Parathyroid adenoma (tissue), 2 donors: Measurements from ENCODE around the gene INO80B.

Experiments used
- H2AFZ ChIP-seq: fragments of 300-600 bp; sonication (generic); one replicate; pipeline ENCODE4 v1.7.0; 2017; ENCODE audit warnings: antibody characterized with exemption, mild to moderate bottlenecking
- H3K27ac ChIP-seq: fragments of 300-600 bp; sonication (generic); one replicate; pipeline ENCODE4 v1.7.0; 2017
- H3K27me3 ChIP-seq: fragments of 300-600 bp; sonication (generic); one replicate; pipeline ENCODE4 v1.7.0; 2017; ENCODE audit warnings: low read length; ENCODE audit not compliant: control insufficient read depth, insufficient read depth
- H3K36me3 ChIP-seq: fragments of 300-600 bp; sonication (generic); one replicate; pipeline ENCODE4 v1.7.0; 2017; ENCODE audit warnings: low read length; ENCODE audit not compliant: control insufficient read depth, insufficient read depth
- H3K4me1 ChIP-seq: fragments of 300-600 bp; sonication (generic); one replicate; pipeline ENCODE4 v1.7.0; 2017; ENCODE audit warnings: control low read depth
- H3K4me2 ChIP-seq: fragments of 300-600 bp; sonication (generic); one replicate; pipeline ENCODE4 v1.7.0; 2017; ENCODE audit warnings: low read length
- H3K4me3 ChIP-seq: fragments of 300-600 bp; sonication (generic); one replicate; pipeline ENCODE4 v1.7.0; 2017; ENCODE audit warnings: low read depth, low read length
- H3K79me2 ChIP-seq: fragments of 300-600 bp; sonication (generic); one replicate; pipeline ENCODE4 v1.7.0; 2017; ENCODE audit warnings: control low read depth
- H3K9ac ChIP-seq: fragments of 300-600 bp; sonication (generic); one replicate; pipeline ENCODE4 v1.7.0; 2017; ENCODE audit warnings: mild to moderate bottlenecking
- H3K9me3 ChIP-seq: fragments of 300-600 bp; sonication (generic); one replicate; pipeline ENCODE4 v1.7.0; 2017; ENCODE audit warnings: low read length; ENCODE audit not compliant: control insufficient read depth
- TF ChIP-seq, protein P1 (sequence below): fragments of 300-600 bp; sonication (generic); IDR thresholded peaks from one replicate; pipeline ENCODE4 v1.7.0; 2017; ENCODE audit warnings: antibody characterized with exemption, mild to moderate bottlenecking
- donor health status: primary hyperparathyroidism.

Gene INO80B

DNA sequence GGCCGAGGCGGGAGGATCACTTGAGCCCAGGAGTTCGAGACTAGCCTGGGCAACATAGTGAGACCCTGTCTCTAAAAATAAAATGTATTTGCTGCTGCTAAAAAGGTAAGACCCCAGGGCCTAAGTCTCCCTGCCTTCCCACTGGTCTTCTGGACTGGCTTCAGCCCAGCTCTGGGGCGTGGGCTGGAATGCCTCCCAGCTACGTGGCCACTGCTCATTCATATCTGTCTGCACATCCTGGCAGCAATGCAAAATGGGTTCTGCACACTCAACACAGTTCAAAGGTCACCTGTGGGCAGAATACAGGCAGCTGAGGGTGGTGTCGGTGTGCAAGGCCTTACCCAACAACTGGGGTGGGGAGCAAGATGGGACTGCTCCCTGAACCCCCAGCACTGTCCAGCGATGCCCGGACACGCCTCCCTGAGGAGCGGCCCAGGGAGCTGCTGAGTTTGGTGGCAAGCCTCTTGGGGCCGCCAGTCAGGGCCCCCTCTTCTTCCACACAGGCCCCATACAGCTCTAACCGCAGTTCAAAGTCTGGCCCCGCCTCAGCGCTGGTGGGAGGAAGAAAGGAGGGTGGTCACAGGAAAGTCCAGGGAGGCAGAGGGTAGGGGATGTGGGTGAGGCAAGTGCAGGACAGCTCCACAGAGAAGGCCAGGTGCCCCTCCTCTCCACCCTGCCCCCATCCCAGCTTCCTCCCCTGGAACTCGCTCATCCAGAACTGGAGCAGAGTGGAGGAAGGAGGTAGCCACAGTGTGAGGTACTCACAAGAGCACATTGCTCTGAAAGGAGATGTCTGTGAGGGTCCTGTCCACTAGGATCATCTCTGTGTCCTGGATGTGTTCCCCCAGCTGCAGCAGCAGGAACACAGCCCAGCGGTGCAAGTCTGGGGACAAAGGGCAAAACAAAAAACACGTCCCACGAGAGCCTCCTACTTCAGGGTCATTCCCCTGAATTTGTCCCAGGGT, 25.1 kb upstream of the INO80B start:
- no peaks in the 10 kb centered on the region for H3K9me3 ChIP-seq
- no peak overlapping the region for H3K4me2 ChIP-seq
- H3K79me2 ChIP-seq: peaks cover 3% of the 10 kb centered on the region
- no peak overlapping the region for H3K27ac ChIP-seq
- H3K4me1 ChIP-seq: no peaks in the 10 kb centered on the region
- no peaks in the 10 kb centered on the region for H3K36me3 ChIP-seq
- H3K27me3 ChIP-seq: no peaks in the 10 kb centered on the region
- no peak overlapping the region for H2AFZ ChIP-seq
- TF ChIP-seq, protein P1, sequence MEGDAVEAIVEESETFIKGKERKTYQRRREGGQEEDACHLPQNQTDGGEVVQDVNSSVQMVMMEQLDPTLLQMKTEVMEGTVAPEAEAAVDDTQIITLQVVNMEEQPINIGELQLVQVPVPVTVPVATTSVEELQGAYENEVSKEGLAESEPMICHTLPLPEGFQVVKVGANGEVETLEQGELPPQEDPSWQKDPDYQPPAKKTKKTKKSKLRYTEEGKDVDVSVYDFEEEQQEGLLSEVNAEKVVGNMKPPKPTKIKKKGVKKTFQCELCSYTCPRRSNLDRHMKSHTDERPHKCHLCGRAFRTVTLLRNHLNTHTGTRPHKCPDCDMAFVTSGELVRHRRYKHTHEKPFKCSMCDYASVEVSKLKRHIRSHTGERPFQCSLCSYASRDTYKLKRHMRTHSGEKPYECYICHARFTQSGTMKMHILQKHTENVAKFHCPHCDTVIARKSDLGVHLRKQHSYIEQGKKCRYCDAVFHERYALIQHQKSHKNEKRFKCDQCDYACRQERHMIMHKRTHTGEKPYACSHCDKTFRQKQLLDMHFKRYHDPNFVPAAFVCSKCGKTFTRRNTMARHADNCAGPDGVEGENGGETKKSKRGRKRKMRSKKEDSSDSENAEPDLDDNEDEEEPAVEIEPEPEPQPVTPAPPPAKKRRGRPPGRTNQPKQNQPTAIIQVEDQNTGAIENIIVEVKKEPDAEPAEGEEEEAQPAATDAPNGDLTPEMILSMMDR: no peak
- H3K9ac ChIP-seq: no peak overlapping the region
- H3K4me3 ChIP-seq: no peak overlapping the region

DNA sequence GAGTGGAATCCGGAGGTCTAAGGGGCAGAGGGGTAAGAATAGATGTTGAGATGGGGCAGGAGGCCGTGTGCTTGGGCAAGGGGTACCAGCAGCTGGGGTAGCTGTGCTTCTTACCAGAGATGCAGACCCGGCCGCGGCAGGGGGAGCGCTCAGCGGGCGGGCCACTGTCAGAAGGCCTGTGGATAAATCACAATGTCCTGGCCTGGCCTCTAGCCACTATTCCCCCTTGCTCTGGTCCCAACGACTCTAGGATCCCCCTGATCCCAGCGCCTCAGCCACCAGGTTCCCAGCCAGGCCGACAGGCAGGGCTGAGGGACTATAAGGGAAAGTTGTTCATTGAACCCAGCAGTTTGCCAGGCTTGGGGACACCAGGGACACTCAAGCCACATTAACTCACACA, 24.4 kb upstream of the INO80B start:
- Histone ChIP-seq H2AFZ (no peak overlapping the region), H3K27ac (no peak overlapping the region), H3K9me3 (no peaks in the 10 kb centered on the region), H3K36me3 (no peaks in the 10 kb centered on the region), H3K9ac (no peak overlapping the region), H3K79me2 (peaks cover 3% of the 10 kb centered on the region), H3K27me3 (no peaks in the 10 kb centered on the region), H3K4me1 (no peaks in the 10 kb centered on the region), H3K4me2 (no peak overlapping the region), H3K4me3 (no peak overlapping the region)
- TF ChIP-seq, protein P1: no peak

DNA sequence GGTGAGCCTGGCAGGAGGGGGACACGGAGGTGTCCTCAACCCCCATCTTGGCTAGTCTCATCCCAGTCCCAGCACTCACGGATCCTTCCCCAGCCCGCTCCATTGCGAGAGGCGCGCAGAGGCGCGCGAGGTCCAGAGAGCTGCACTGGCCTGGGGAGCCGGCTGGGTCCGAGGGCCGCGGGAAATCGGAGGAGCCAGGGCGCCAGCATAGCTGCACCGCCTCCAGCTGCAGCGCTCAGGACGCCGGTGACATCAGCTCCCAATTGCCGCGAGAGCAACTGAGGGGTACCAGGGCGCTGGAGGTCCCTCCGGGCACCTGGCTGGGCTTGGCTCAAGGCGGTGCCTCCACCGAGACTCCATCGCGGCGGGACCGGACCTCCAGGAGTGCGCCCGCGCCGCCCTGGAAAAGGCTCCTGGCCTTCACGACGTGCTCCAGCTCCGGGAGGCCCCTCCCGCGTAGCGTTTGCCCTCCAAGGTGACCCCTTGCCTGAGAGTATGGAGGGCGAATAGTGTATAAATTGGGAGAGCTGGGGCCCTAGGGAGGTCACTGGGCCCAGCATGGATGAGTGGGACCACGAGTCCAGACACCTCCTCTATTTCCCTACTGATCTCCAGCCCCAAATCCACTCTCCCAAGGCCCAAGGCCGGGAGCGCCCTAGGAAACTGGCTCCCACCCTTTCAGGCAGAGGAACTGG, 18.6 kb upstream of the INO80B start:
- no peak overlapping the region for H3K4me3 ChIP-seq

DNA sequence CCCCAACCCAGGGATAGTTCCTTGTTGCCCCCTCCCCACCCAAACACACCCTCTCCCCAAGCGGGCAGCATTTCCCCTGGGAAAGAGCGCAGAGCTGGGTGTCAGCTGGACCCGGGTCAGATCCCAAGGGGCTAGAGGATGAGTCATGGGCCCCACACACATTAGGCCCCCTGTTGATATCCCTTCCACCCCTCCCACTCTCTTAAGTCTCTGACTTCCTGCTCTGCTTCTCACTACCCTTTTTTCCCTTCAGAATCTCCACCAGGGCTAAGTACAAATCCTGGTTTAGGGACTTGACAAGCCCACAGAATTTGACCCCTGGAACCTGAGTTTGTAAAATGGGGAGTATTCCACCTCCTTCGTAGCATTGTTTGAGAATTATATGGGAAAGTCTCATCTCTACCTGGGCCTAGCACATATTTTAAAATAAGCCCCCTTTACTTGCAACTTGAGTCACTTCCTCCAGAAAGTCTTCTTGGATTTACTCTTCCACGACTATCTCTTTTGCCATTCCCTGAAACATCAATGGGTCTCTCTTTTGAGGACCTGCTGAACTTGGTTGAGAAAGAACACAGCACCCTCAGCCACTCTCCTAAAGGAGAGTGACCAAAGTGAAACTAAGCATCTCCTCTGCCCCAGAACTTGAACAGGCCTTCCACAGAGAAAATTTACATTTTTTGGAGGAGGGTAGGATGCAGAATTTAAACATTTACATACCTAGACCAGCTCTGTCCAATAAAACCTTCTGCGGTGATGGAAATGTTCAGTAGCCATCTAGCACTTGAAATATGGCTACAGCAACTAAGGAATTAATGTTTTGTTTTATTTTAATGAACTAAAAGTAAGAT, 17.8 kb upstream of the INO80B start:
- Histone ChIP-seq H3K27me3 (no peaks in the 10 kb centered on the region), H3K9ac (no peak overlapping the region), H3K36me3 (no peaks in the 10 kb centered on the region), H3K4me1 (peaks cover 8% of the 10 kb centered on the region), H3K27ac (no peak overlapping the region), H2AFZ (no peak overlapping the region), H3K4me2 (no peak overlapping the region), H3K9me3 (no peaks in the 10 kb centered on the region), H3K79me2 (peaks cover 13% of the 10 kb centered on the region), H3K4me3 (no peak overlapping the region)
- TF ChIP-seq, protein P1: no peak

More for the DNA sequence above, 18.6 kb upstream of the INO80B start:
- peaks cover 8% of the 10 kb centered on the region for H3K4me1 ChIP-seq
- no peak overlapping the region for H2AFZ ChIP-seq
- H3K9ac ChIP-seq: no peak overlapping the region
- H3K27ac ChIP-seq: no peak overlapping the region
- H3K27me3 ChIP-seq: no peaks in the 10 kb centered on the region
- no peak overlapping the region for H3K4me2 ChIP-seq
- H3K9me3 ChIP-seq: no peaks in the 10 kb centered on the region
- no peaks in the 10 kb centered on the region for H3K36me3 ChIP-seq
- H3K79me2 ChIP-seq: peaks cover 13% of the 10 kb centered on the region
- TF ChIP-seq, protein P1: no peak
